Measurements from ENCODE around the gene RTKN2.

The RTKN2 gene

DNA sequence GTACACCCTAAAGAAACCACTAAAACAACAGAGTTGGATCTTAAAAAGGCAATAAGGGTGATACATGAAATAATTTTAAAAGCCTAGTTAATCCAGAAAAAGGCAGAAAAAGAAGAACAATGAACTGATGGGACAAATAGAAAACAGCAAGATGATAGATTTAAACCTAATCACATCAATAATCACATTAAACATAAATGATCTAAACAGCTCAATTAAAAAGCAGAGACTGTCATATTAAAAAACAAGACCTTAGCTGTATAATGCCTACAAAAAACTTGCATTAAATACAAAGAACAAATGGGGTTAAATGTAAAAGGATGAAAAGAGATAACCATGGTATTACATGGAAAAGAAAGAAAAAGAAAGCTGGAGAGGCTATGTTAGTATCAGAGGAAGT, 96.2 kb downstream of the RTKN2 start:
- no peak for DNase-seq (ENCODE audit: low spot score)

DNA sequence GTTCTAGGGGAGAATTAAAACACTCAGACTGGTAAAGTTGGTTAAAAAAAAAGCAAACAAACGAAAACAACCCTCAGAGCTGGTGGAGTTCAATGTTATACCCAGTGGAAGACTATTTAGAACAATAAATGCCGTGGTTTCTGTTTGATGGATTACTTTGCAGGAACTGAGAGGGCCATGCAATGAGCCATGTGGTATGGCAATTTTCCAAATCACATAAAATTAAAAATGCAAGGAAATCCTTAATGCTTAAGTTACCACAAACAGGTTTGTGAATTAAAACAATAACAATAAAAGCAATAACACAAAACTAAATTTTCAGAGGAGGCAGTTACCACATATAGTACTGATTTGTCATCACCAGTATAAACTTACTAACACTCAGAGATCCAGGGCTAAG, 96.9 kb downstream of the RTKN2 start:
- no peak for DNase-seq (ENCODE audit: low spot score)

DNA sequence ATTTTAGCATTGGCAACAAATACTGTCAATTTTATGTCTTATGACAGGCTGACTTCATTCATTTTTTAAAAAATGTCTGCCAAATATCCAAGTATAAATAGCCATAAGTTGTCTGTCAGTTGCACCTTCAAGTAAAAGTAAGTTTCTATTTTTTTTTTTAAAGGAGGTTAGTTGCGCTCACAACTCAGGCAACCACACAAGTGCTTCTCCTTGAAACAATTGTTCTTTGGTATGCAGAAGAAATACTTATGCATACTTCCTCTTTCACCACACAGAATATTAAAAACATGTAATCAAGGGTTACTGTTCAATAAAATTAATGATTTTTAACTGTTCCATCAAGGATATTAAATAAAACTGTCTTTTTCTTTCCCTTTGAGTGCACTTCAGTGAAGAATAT, 97.9 kb downstream of the RTKN2 start:
- DNase-seq (ENCODE audit: low spot score): no peak

DNA sequence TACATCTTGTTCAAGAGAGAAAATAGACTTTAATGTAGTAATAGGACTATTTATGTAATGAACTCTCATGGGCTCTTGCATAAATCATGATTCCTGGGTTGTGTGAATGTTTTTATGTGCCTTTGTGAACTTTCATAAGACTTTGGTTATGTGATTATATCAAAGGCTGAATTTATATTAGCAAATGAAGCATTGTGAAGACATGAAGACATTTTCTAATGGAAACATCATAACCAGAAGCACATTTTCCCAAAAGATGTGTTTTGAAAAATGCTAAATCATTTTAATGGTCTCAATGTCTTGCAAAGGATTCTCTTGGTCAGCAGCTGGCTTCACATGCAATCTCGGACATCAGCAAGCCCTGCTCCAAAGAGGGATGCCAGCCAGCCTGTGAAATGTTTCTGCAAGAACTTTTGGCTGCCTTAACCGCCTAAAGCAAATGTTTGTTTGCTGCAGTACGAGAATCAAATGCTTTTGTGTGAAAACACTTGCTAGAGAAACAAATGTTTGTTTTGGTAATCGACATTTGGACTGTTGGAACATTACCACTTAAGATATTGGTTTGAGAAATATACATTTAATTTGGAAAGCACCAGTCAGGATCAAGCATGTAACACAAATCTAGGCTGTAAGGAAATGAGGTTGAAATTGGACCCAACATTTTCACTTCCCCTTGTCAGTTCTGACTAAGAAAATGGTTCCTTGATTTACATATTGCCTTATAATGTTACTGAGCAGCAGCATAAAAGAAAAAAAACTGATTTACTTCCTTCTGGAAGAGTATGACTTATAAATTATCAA, 102.1 kb downstream of the RTKN2 start:
- no peak for DNase-seq (ENCODE audit: low spot score)

DNA sequence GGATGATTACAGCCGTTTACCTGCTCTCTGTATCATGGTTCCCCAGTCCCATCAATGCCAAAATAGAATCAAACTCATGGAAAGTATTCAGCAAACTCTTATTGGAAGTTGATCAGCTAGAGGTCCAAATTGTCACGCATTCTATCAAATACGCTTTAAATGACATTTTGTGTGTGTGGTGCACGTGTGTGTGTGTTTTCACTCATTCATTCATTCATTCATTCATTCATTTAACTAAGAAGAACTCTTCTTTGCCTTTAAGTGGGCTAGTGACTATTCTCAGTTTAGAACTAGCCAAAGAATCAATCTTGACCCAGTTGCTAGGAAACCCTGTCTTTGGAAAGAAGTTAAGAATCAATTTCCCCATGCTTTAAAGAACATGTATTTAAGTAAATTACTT, 102.8 kb downstream of the RTKN2 start:
- DNase-seq (ENCODE audit: low spot score): no peak

DNA sequence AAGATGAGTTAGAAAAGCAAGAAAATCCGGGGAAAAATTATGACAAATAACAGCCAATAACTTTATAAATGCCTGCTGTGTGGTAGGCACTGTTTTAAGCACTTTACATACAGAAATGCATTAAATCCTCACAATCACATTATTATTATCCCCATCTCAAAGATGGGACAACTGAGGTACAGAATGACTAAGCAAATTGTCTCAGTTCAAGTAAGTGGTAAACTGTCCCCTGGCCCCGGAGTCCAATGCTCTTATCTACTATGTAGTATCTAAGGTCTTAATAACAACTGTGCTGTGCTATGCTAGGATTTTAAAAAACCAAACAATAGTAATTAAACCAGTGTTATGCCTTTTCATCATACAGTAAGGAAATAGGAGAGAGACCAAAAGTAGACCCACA, 105.6 kb downstream of the RTKN2 start:
- DNase-seq (ENCODE audit: low spot score): no peak

DNA sequence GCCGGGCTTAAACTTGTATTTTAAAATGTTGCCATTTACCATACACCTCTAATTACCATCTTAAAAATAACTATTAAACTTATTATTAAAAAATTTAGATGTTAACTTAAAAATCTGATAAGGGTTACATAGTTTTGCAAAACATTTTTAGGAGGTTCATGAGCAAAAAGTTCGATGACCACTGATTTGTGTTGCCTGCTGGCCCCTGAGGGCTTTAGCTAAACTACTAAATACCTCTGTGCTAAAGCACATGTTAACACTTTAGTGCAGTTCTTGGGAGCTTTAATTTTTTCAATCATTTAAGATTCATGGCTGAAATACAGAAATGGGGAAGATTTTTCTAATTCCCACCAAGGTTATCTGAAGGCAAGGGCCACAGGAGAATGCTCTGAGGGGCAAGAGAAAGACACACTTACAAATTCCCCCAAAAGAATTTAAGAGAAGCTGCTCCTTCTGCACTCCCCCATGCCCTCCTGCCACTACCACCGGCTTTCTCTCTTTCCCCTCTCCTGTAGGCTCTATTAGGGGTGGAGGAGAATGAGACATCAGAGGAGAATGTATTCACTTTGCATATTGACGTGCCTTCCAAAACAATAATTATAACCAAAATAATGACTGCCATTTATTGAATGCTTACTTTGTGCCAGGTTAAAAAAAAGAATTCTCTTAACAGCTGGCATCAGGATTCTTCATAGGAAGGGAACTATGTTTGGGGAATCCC, 106.2 kb downstream of the RTKN2 start:
- DNase-seq (ENCODE audit: low spot score): no peak

DNA sequence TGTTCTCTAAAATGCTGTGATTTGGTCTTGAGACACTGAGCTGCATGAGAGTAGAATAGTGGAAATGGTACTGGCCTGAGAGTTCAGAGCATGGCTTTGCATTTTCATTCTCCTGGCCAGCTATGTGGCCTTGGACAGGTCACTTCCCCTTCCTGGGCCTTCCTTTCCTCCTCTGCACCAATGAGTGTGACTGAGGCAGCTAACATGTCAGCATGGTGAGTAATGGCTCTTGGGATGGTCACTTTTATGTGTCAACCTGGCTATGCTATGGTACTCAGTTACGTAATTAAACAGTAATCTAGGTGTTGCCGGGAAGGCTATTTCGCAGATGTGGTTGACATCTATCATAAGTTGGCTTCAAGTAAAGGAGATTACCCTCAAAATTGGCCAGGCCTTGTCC, 109.3 kb downstream of the RTKN2 start:
- no peak for DNase-seq (ENCODE audit: low spot score)

DNA sequence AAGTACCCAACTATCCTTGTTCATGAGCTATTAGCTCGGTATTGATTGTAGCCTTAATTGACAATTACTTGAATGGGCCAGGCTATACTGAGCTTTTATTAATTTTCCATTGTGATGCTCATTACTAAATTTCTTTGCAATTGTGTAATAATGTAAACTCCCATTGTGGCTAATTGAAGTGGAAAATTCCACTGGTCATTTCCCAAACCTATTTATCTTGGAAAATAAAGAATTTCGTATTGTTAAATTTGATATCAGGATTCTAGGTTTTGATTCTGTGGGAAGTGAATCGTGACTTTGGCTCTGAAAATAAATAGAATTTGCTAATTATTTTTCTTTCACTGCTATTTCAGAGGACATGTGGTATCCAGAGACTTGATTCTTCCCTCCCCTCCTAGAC, 111.0 kb downstream of the RTKN2 start:
- DNase-seq (ENCODE audit: low spot score): no peak

DNA sequence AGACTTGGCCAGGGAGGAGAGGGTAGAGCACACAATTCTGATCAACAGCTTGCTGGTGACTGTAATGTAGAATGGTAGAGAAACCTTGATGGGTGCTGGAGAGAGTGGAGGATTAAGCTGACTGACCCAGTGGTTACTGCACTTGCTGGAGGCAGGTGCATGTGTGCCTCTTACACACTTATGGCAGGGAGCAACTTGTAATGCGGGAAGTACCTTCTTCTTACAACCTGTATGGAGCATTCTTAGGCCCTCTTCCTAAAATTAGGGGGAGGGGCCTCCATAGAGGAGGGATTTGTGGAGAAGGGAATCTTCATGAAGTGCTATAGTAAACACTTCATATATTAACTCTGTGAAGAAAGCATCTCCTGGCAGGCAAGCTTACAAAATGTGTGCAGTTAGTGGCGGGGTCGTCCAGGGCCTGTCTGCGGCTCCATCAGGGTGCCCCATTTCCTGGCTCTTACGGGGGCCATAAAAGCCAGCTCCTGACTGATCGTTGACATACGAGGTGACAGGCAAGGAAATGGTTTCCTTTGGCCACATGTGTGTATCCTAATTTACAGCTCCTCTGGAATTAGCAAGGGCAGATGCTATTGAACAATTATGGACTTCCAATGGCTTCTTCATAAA, 113.5 kb downstream of the RTKN2 start:
- DNase-seq (ENCODE audit: low spot score): no peak

DNA sequence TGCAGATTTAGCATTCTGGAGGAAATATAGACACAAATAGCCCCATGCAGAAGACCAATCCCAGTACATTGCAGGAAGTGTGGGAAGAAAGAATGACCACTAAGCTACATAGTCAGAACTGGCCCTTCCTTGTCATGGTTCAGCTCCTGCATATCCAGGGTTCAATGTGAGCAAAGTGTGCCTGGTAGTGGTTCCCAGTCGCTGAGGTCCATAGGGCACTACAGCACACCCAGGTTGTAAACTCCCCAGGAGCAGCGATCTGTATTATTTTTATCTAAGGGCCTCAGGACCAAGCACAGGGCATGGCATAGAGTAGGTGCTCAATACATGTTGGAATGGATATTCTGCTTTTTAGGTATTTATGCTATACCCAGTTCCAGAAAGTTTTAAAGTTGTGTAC, 114.4 kb downstream of the RTKN2 start:
- DNase-seq (ENCODE audit: low spot score): no peak

DNA sequence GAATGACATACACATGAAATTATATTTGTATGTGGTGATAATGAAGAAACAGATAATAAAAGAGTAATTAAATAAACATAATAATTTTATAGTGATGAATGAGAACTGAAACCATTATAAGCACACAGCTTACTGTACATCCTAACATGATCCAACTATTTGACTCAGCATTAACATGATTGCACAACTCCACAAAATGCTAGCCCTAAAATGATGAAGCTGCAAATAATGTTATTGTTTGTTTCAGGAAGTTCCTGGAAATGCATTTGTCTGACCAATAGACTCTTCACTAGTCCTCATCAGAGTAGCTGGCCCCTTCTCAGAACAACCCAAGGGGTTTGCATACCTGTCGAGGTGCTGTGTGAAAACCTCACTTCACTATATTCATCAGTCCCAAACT, 115.5 kb downstream of the RTKN2 start:
- DNase-seq (ENCODE audit: low spot score): no peak

DNA sequence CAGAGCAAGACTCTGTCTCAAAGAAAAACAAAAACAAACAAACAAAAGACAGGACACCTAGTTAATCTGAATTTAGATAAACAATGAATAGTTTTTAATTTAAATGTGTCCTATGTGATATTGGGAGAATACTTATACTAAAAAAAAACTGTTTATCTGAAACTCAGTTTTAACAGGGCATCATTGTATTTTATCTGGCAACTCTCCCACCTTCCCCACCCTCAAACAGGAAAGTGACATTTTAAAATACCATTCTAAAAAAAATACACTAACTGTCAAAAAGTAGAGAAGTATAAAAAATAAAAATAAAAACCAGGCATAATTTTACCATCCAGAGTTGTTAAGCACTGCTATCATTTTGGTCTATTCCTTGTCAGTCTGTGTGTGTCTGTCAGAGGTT, 119.0 kb downstream of the RTKN2 start:
- DNase-seq (ENCODE audit: low spot score): no peak

DNA sequence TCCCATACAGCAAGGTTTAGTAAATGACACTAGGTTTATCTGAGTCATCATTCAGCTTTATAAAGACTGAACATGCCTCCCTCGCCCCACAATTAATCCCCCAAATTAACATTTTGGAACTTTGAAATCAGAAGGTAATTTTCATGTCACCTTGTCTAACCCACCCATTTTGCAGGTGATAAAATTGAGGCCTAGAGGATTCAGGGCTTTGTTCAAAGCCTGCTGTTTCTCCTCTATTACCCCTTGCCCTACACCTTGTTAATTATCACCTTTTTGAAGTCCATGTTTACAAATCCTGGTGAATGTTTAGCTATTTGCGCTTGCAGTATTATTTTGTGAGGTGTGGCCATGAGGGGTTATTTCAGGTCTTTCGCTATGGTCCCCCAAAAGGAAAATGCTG, 120.5 kb downstream of the RTKN2 start:
- no peak for DNase-seq (ENCODE audit: low spot score)

DNA sequence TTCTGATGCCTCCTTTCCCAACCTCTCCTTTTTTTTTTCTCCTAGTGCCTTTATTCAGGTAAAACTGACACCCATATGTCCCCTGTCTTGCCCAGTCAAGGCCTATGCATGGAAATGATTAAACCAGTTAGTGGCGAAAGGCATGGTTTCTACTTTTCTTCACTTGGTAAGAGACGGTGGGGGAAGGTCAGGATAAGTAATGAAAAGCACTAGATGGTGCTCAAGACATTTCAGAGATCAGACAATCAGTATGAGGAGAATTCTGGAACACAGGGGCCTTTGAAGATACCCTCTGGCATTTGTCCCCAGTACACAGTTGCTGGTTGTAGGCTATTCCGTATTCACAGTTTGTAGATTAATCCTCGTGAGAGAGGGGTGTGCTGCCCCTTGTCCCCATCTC, 121.2 kb downstream of the RTKN2 start:
- no peak for DNase-seq (ENCODE audit: low spot score)

DNA sequence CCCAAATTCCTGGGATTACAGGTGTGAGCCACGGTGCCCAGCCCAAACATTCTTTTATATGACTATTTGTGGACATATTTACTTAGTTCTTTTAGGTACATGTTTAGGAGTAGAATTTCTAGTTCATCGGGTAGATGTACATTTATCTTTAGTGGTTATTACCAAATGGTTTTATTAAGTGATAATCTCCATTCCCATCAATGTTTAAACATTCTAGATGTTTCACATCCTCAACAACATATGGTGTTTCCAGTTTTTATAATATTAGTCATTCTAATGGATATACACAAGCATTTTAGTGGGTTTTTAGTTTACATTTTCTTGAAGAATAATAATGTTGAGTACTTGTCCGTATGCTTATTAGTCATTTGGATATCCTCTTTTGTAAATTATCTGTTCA, 131.7 kb downstream of the RTKN2 start:
- no peak for DNase-seq (ENCODE audit: low spot score)

DNA sequence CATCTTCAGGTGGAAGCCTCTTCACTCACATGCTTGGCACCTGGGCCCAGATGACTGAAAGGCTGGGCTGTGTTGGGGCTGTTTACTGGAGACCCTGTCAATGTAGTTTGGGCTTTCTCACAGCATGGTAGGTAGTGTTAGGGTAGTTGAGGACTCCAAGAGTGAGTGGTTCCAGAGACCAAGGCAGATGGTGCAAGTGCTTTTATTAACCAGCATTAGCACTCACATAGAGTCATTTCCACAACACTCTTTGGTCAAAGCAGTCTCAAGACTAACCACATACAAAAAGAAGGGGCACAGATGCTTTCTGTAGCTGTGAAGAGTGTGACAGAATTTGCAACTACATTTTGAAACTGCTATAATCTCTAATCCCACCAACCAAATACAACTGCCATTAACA, 135.0 kb downstream of the RTKN2 start:
- no peak for DNase-seq (ENCODE audit: low spot score)

Data from SW480 (cell line).